A549 (cell line): ENCODE data around the gene PRIMPOL. TPM values are rescaled to one million over a fixed set of nuclear protein-coding genes. Genes with fewer than 3 reads are reported as not detected.

Source experiments
- ATAC-seq, 2 experiments: fragments of 200-7000 bp in 1 of 2; fragments of >200 bp in 1 of 2; cut with Nextera tagmentation in 1 of 2; cut with Tn5 transposase in 1 of 2; 3 replicates each; pipeline versions ENCODE4 v1.8.0 to v1.9.1; 2018 to 2020; ENCODE audit warnings: mild to moderate bottlenecking in 1 of 2, moderate library complexity in 1 of 2
- CTCF ChIA-PET: fragments of 300-600 bp; sonication (Branson Sonifier 250); formaldehyde crosslinking; extraction: SDS; loops from one replicate; lab custom pipeline; 2021; ENCODE audit warnings: antibody characterized with exemption, inconsistent platforms; lab: Yijun Ruan, JAX
- POLR2A ChIA-PET: fragments of 350-600 bp; formaldehyde crosslinking; extraction: SDS; loops from one replicate; lab custom pipeline; 2021; ENCODE audit warnings: antibody characterized with exemption, inconsistent platforms; lab: Yijun Ruan, JAX
- DNase-seq, 2 experiments: peaks; one replicate each; pipeline versions ENCODE4 v3.0.0 to v3.0.0-alpha.2; 2011 to 2016; ENCODE audit warnings: low read depth in 1 of 2, low spot score in 1 of 2
- FAIRE-seq: peaks from 2 replicates; lab custom pipeline; 2011; peaks lifted over from hg19 to GRCh38; lab: Jason Lieb, UNC
- H3K27ac ChIP-seq, 2 experiments: fragments of >200 bp; sonication (Bioruptor Twin); formaldehyde crosslinking; 3 replicates each; pipeline ENCODE4 v1.5.1; 2016 to 2017
- H3K4me1 ChIP-seq: fragments of >200 bp; sonication (Bioruptor Twin); formaldehyde crosslinking; 3 replicates; pipeline ENCODE4 v1.6.1; 2016
- H3K4me2 ChIP-seq: fragments of >200 bp; sonication (Bioruptor Twin); formaldehyde crosslinking; 3 replicates; pipeline ENCODE4 v1.6.1; 2016
- H3K4me3 ChIP-seq: fragments of >200 bp; sonication (Bioruptor Twin); formaldehyde crosslinking; 3 replicates; pipeline ENCODE4 v1.5.1; 2016
- H3K9me3 ChIP-seq: fragments of >200 bp; sonication (Bioruptor Twin); formaldehyde crosslinking; 3 replicates; pipeline ENCODE4 v1.6.1; 2016
- CHD2 ChIP-seq: fragments of 150-350 bp; IDR thresholded peaks from 2 replicates; pipeline ENCODE4 v1.6.1; 2014; ENCODE audit warnings: low read length; ENCODE audit not compliant: partially characterized antibody
- EHF ChIP-seq: fragments of 250-450 bp; sonication (Bioruptor Pico); IDR thresholded peaks from 2 replicates; pipeline ENCODE4 v1.5.0; 2020; ENCODE audit warnings: mild to moderate bottlenecking
- EP300 ChIP-seq, 2 experiments: fragments of >200 bp; sonication (Bioruptor Twin); formaldehyde crosslinking; IDR thresholded peaks; 2 replicates in 1 of 2; 3 replicates in 1 of 2; pipeline ENCODE4 v1.6.1; 2016 to 2017
- FOSB ChIP-seq: fragments of 250-450 bp; sonication (Bioruptor Pico); IDR thresholded peaks from 2 replicates; pipeline ENCODE4 v1.5.0; 2020; ENCODE audit warnings: mild to moderate bottlenecking, moderate library complexity
- FOSL2 ChIP-seq, 2 experiments: fragments of 450-650 bp in 1 of 2; fragments of >200 bp in 1 of 2; sonication (Bioruptor Twin) in 1 of 2; formaldehyde crosslinking; IDR thresholded peaks; 2 replicates each; pipeline versions ENCODE4 v1.5.0 to v1.6.1; 2016 to 2020; ENCODE audit warnings: mild to moderate bottlenecking in 1 of 2, moderate library complexity in 1 of 2
- GATA3 ChIP-seq: IDR thresholded peaks from 2 replicates; pipeline ENCODE4 v1.6.1; 2012; ENCODE audit warnings: borderline replicate concordance
- HEYL ChIP-seq: fragments of 250-450 bp; sonication (Bioruptor Pico); IDR thresholded peaks from 2 replicates; pipeline ENCODE4 v1.8.0; 2021; ENCODE audit warnings: mild to moderate bottlenecking, moderate library complexity
- KDM5A ChIP-seq: fragments of 200-600 bp; sonication (generic); IDR thresholded peaks from 2 replicates; pipeline ENCODE4 v1.6.1; 2016; ENCODE audit warnings: antibody characterized with exemption, mild to moderate bottlenecking
- MAFK ChIP-seq: fragments of 450-650 bp; IDR thresholded peaks from 2 replicates; pipeline ENCODE4 v1.6.1; 2014; ENCODE audit not compliant: partially characterized antibody
- MAZ ChIP-seq: fragments of 150-350 bp; IDR thresholded peaks from 2 replicates; pipeline ENCODE4 v1.6.1; 2014; ENCODE audit warnings: antibody characterized with exemption, low read depth, low read length, borderline replicate concordance
- NFE2L2 ChIP-seq: fragments of 150-350 bp; conservative IDR thresholded peaks from 2 replicates; pipeline ENCODE4 v1.6.1; 2014; ENCODE audit warnings: low read length
- POLR2A ChIP-seq: IDR thresholded peaks from 2 replicates; pipeline ENCODE4 v1.6.1; 2012; ENCODE audit warnings: mild to moderate bottlenecking, low read length
- POLR2AphosphoS2 ChIP-seq: conservative IDR thresholded peaks from 2 replicates; pipeline ENCODE4 v1.6.1; 2012; ENCODE audit warnings: low read length, improper control_type of control experiment, inconsistent platforms
- RAD21 ChIP-seq, 2 experiments: fragments of >200 bp in 1 of 2; sonication (Bioruptor Twin) in 1 of 2; formaldehyde crosslinking in 1 of 2; IDR thresholded peaks in 1 of 2; conservative IDR thresholded peaks in 1 of 2; 2 replicates in 1 of 2; 3 replicates in 1 of 2; pipeline ENCODE4 v1.6.1; 2012 to 2018; ENCODE audit warnings: inconsistent platforms in 1 of 2
- RARB ChIP-seq: fragments of 250-450 bp; sonication (Bioruptor Pico); IDR thresholded peaks from 2 replicates; pipeline ENCODE4 v1.8.0; 2021; ENCODE audit warnings: mild to moderate bottlenecking, moderate library complexity
- RFX5 ChIP-seq: fragments of 450-650 bp; IDR thresholded peaks from 2 replicates; pipeline ENCODE4 v1.7.1; 2014; ENCODE audit warnings: antibody characterized with exemption, mild to moderate bottlenecking, moderate library complexity
- SMC3 ChIP-seq: fragments of >200 bp; sonication (Bioruptor Twin); formaldehyde crosslinking; IDR thresholded peaks from 3 replicates; pipeline ENCODE4 v1.6.1; 2018; ENCODE audit warnings: inconsistent platforms
- TFCP2L1 ChIP-seq: fragments of 250-450 bp; sonication (Bioruptor Pico); IDR thresholded peaks from 2 replicates; pipeline ENCODE4 v1.5.0; 2021; ENCODE audit warnings: mild to moderate bottlenecking
- TP53 ChIP-seq: fragments of 250-450 bp; sonication (Bioruptor Pico); IDR thresholded peaks from 2 replicates; pipeline ENCODE4 v1.5.0; 2021; ENCODE audit warnings: mild to moderate bottlenecking, moderate library complexity
- ZC3H11A ChIP-seq: fragments of 450-650 bp; IDR thresholded peaks from 2 replicates; pipeline ENCODE4 v1.6.1; 2014; ENCODE audit warnings: antibody characterized with exemption, mild to moderate bottlenecking
- ZNF302 ChIP-seq: fragments of 250-450 bp; sonication (Bioruptor Pico); IDR thresholded peaks from 2 replicates; pipeline ENCODE4 v1.9.0; 2021; ENCODE audit warnings: inconsistent platforms, mild to moderate bottlenecking, moderate library complexity
- ZSCAN20 ChIP-seq: fragments of 250-450 bp; sonication (Bioruptor Pico); IDR thresholded peaks from 2 replicates; pipeline ENCODE4 v1.8.0; 2022; ENCODE audit warnings: mild to moderate bottlenecking, moderate library complexity
- WGBS: methylation state at CpG from one replicate; pipeline ENCODE4 v1.1.6; 2017; ENCODE audit errors: missing lambda C conversion rate; 5-methylcytosine and 5-hydroxymethylcytosine counted together
- polyA plus RNA-seq, 4 experiments: library from polyadenylated mRNA; depleted of rRNA in 3 of 4; stranded (reverse); fragments of >200 nt; fragmentation: RNase III in 1 of 4; extraction: RNeasy Plus Mini Kit Qiagen cat#74134 plus additional on column Dnase treatment in 1 of 4; gene quantifications; 2 replicates in 3 of 4; 3 replicates in 1 of 4; pipeline ENCODE4 v1.2.3, GENCODE V29; 2011 to 2017
- TF ChIP-seq, protein P1 (sequence below): fragments of >200 bp; sonication (Bioruptor Twin); formaldehyde crosslinking; IDR thresholded peaks from 2 replicates; pipeline ENCODE4 v1.6.1; 2016
- TF ChIP-seq, protein P2 (sequence below): fragments of >200 bp; sonication (Bioruptor Twin); formaldehyde crosslinking; IDR thresholded peaks from 3 replicates; pipeline ENCODE4 v1.5.1; 2016
- TF ChIP-seq, protein P3 (sequence below): fragments of >200 bp; sonication (Bioruptor Twin); formaldehyde crosslinking; IDR thresholded peaks from 3 replicates; pipeline ENCODE4 v1.6.1; 2016
- TF ChIP-seq, protein P4 (sequence below): fragments of 450-650 bp; IDR thresholded peaks from 2 replicates; pipeline ENCODE4 v1.6.1; 2014; ENCODE audit warnings: antibody characterized with exemption

The PRIMPOL gene
- polyA plus RNA-seq, 2 of the 4 experiments (the other 2 are of a cell fraction): 10.0 to 23.9 TPM

DNA sequence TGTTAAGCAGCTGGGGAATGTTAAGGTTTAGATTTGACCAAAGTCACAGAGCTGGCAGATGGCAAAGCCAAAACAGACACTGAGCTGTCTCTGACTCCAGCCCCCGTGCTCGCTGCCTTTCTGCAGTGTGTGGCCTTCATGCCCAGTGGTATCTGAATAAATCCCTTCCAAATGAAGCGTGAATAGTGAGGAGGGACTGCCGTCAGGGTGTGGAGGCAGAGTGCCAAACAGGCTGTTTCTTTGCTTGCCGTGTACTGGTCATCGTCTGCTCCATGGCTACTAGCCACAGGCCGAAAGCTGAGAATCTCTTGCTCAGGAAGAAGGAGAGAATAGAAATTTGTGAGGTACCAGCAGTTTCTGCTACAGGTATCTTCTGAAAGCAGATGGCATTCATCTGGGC lies 19.7 kb downstream of the PRIMPOL start (continued):
- TF ChIP-seq FOSL2 (IDR thresholded peaks at IDR 0.05): no peak
- no peak for TF ChIP-seq FOSL2 (CRISPR knock-in tag; IDR thresholded peaks at IDR 0.05)
- TF ChIP-seq, protein P1, sequence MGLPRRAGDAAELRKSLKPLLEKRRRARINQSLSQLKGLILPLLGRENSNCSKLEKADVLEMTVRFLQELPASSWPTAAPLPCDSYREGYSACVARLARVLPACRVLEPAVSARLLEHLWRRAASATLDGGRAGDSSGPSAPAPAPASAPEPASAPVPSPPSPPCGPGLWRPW: no peak
- TF ChIP-seq RARB (CRISPR knock-in tag): no peak
- TF ChIP-seq, protein P2, sequence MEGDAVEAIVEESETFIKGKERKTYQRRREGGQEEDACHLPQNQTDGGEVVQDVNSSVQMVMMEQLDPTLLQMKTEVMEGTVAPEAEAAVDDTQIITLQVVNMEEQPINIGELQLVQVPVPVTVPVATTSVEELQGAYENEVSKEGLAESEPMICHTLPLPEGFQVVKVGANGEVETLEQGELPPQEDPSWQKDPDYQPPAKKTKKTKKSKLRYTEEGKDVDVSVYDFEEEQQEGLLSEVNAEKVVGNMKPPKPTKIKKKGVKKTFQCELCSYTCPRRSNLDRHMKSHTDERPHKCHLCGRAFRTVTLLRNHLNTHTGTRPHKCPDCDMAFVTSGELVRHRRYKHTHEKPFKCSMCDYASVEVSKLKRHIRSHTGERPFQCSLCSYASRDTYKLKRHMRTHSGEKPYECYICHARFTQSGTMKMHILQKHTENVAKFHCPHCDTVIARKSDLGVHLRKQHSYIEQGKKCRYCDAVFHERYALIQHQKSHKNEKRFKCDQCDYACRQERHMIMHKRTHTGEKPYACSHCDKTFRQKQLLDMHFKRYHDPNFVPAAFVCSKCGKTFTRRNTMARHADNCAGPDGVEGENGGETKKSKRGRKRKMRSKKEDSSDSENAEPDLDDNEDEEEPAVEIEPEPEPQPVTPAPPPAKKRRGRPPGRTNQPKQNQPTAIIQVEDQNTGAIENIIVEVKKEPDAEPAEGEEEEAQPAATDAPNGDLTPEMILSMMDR: no peak

DNA sequence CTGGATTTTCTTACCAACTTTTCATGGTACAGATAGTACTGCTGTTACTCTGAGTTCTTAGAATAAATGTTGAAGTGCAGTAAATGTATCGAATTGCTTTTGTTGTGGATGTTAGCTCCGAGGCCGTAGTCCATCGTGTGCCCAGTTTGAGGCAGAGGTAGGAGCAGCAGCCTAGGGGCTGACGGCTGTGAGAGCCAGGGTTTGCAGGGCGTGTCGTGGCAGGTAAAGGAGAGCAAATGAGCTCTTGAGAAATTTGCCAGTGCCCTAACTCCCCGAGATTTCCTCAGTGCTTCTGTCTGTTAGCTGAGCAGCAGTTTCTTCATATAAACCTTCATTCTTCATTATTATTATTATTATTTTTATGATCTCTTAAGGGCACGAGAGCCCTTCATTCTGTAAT lies 21.6 kb downstream of the PRIMPOL start:
- H3K27ac ChIP-seq: no peak overlapping the region
- no peak overlapping the region for H3K4me3 ChIP-seq
- DNase-seq (no peak), FAIRE-seq (no peak), ATAC-seq (no peak)
- no peak overlapping the region for H3K4me2 ChIP-seq
- ChIA-PET POLR2A (no interaction called here), CTCF (no interaction called here)
- WGBS: 92% methylated on average over 9 of the region's 9 CpGs
- H3K9me3 ChIP-seq: no peaks in the 10 kb centered on the region
- H3K4me1 ChIP-seq: no peaks in the 10 kb centered on the region
- TF ChIP-seq KDM5A (no peak), POLR2A (no peak), GATA3 (no peak), MAFK (no peak), ZC3H11A (no peak), EP300 (IDR thresholded peaks at IDR 0.05) (no peak), TFCP2L1 (CRISPR knock-in tag) (no peak), ZSCAN20 (CRISPR knock-in tag) (no peak), ZNF302 (CRISPR knock-in tag) (no peak), NFE2L2 (no peak)
- TF ChIP-seq, protein P1: no peak

DNA sequence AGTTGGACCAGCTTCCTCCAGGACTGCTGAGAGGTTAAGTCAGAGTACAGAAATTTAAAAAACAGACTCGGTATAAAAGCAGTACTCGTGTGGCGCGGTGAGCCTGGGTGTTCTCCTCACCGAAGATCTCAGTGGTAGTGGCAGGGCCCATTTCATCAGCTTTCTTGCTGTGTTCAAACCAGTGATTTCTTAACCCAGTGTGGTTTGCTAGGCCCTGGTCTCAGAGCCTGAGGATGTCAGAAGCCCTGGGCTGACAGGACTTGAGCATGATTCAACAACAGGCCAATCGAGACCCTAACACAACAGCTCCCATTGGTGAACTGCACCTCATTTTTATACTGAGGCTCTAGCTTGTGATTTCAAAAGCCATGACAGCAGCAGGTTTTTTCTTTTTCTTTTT lies 23.2 kb downstream of the PRIMPOL start:
- Histone ChIP-seq H3K4me2 (no peak overlapping the region), H3K9me3 (no peaks in the 10 kb centered on the region), H3K27ac (no peak overlapping the region), H3K4me3 (no peak overlapping the region), H3K4me1 (no peaks in the 10 kb centered on the region)
- ChIA-PET CTCF (interaction anchor here (0.6 kb wide), 1 partner anchor 1454 kb away, joined by 3 read pairs; no protein-coding TSS in a partner anchor), POLR2A (no interaction called here)
- no peak for FAIRE-seq
- DNase-seq: no peak
- TF ChIP-seq POLR2AphosphoS2: no peak
- TF ChIP-seq FOSB (CRISPR knock-in tag): no peak
- TF ChIP-seq HEYL (CRISPR knock-in tag): no peak
- TF ChIP-seq EP300 (IDR thresholded peaks at IDR 0.05): no peak
- no peak for TF ChIP-seq TFCP2L1 (CRISPR knock-in tag)
- TF ChIP-seq, protein P3, sequence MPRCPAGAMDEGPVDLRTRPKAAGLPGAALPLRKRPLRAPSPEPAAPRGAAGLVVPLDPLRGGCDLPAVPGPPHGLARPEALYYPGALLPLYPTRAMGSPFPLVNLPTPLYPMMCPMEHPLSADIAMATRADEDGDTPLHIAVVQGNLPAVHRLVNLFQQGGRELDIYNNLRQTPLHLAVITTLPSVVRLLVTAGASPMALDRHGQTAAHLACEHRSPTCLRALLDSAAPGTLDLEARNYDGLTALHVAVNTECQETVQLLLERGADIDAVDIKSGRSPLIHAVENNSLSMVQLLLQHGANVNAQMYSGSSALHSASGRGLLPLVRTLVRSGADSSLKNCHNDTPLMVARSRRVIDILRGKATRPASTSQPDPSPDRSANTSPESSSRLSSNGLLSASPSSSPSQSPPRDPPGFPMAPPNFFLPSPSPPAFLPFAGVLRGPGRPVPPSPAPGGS: no peak
- TF ChIP-seq RAD21 (conservative IDR thresholded peaks at IDR 0.05 in 1 of 2, IDR thresholded peaks at IDR 0.05 in 1 of 2): no peak
- no peak for TF ChIP-seq TP53 (CRISPR knock-in tag)
- TF ChIP-seq, protein P1: no peak
- no peak for TF ChIP-seq EHF (CRISPR knock-in tag)
- TF ChIP-seq SMC3: no peak
- no peak for TF ChIP-seq RFX5
- TF ChIP-seq, protein P4, sequence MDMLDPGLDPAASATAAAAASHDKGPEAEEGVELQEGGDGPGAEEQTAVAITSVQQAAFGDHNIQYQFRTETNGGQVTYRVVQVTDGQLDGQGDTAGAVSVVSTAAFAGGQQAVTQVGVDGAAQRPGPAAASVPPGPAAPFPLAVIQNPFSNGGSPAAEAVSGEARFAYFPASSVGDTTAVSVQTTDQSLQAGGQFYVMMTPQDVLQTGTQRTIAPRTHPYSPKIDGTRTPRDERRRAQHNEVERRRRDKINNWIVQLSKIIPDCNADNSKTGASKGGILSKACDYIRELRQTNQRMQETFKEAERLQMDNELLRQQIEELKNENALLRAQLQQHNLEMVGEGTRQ: no peak
- no peak for TF ChIP-seq MAZ
- no peak for TF ChIP-seq KDM5A
- TF ChIP-seq, protein P2: no peak
- no peak for TF ChIP-seq CHD2
- TF ChIP-seq ZSCAN20 (CRISPR knock-in tag): no peak
- WGBS: 97% methylated on average over 6 of the region's 6 CpGs
- ATAC-seq: no peak
